Endothelial cell of umbilical vein (primary cell): ENCODE results near the gene CLIC2. TPM values are rescaled to one million over a fixed set of nuclear protein-coding genes. Genes with fewer than 3 reads are reported as not detected.
"Not testable (repeated sequence)": the region's sequence is repeated elsewhere in the genome, so short reads cannot be mapped to it uniquely, and the experiment has no call there.

ENCODE experiments used
- BruUV-seq: library from RNA; stranded (reverse); fragments of 400-500 nt; replicated peaks from 2 replicates; lab custom pipeline; 2021; lab: Mats Ljungman, UMichigan
- CTCF ChIA-PET: fragments of 300-600, 350-600 bp; sonication (Branson Sonifier 250); formaldehyde crosslinking; loops from one replicate; lab custom pipeline; 2021; ENCODE audit warnings: antibody characterized with exemption, inconsistent platforms; lab: Charles Lee
- POLR2A ChIA-PET: fragments of 300-600, 350-600 bp; sonication (Branson Sonifier 250); formaldehyde crosslinking; loops from one replicate; lab custom pipeline; 2021; ENCODE audit warnings: antibody characterized with exemption, inconsistent platforms; lab: Charles Lee
- DNase-seq: peaks from one replicate; pipeline ENCODE4 v3.0.0-alpha.2; 2011; ENCODE audit warnings: low read depth, low spot score
- FAIRE-seq: peaks from 2 replicates; lab custom pipeline; 2011; peaks lifted over from hg19 to GRCh38; lab: Jason Lieb, UNC
- H2AFZ ChIP-seq: 2 replicates; pipeline ENCODE4 v1.6.0; 2012; ENCODE audit warnings: low read depth, low read length, control low read depth, inconsistent platforms
- H3K27ac ChIP-seq: 2 replicates; pipeline ENCODE4 v1.5.1; 2011; ENCODE audit warnings: low read depth, mild to moderate bottlenecking, control low read depth, low read length, moderate library complexity; ENCODE audit not compliant: insufficient read depth
- H3K27me3 ChIP-seq, 2 experiments: 2 replicates each; pipeline versions ENCODE4 v1.6.0 to v1.6.1; 2011; ENCODE audit warnings: low read length in 2 of 2, mixed read lengths in 1 of 2; ENCODE audit not compliant: control insufficient read depth in 2 of 2, insufficient read depth in 2 of 2
- H3K36me3 ChIP-seq, 2 experiments: 2 replicates in 1 of 2; 3 replicates in 1 of 2; pipeline ENCODE4 v1.5.1; 2011; ENCODE audit warnings: low read length in 2 of 2, mild to moderate bottlenecking in 1 of 2, moderate library complexity in 1 of 2; ENCODE audit not compliant: control insufficient read depth in 2 of 2, insufficient read depth in 2 of 2; ENCODE audit errors: extremely low read depth in 1 of 2
- H3K4me1 ChIP-seq: 3 replicates; pipeline ENCODE4 v1.5.1; 2011; ENCODE audit warnings: mild to moderate bottlenecking, low read length; ENCODE audit not compliant: control insufficient read depth, insufficient read depth; ENCODE audit errors: extremely low read depth
- H3K4me2 ChIP-seq: 2 replicates; pipeline ENCODE4 v1.6.1; 2011; ENCODE audit warnings: low read length, control low read depth, mixed read lengths; ENCODE audit not compliant: insufficient read depth
- H3K4me3 ChIP-seq, 3 experiments: fragments of 200-600 bp in 1 of 3; sonication (generic), shearing (Covaris generic) in 1 of 3; replicated peaks in 1 of 3; 2 replicates each; pipeline ENCODE4 v1.5.1; 2011 to 2016; ENCODE audit warnings: control low read depth in 3 of 3, low read length in 3 of 3, mild to moderate bottlenecking in 2 of 3, inconsistent platforms in 1 of 3, low read depth in 1 of 3, moderate library complexity in 1 of 3; ENCODE audit not compliant: insufficient read depth in 1 of 3
- H3K79me2 ChIP-seq: 2 replicates; pipeline ENCODE4 v1.6.0; 2012; ENCODE audit warnings: low read length, inconsistent platforms; ENCODE audit not compliant: control insufficient read depth, insufficient read depth
- H3K9ac ChIP-seq: replicated peaks from 2 replicates; pipeline ENCODE3; 2011; ENCODE audit warnings: low read length, control low read depth; ENCODE audit not compliant: insufficient read depth; ENCODE audit errors: extremely low read depth
- H3K9me1 ChIP-seq: replicated peaks from 3 replicates; pipeline ENCODE4 v1.6.0; 2011; ENCODE audit warnings: mild to moderate bottlenecking, low read length; ENCODE audit not compliant: control insufficient read depth, insufficient read depth; ENCODE audit errors: extremely low read depth
- H3K9me3 ChIP-seq: replicated peaks from 2 replicates; pipeline ENCODE4 v1.5.1; 2012; ENCODE audit warnings: low read length, inconsistent platforms; ENCODE audit not compliant: control insufficient read depth, insufficient read depth
- H4K20me1 ChIP-seq: replicated peaks from 2 replicates; pipeline ENCODE3; 2011; ENCODE audit warnings: mild to moderate bottlenecking, low read length; ENCODE audit not compliant: control insufficient read depth, insufficient read depth; ENCODE audit errors: extremely low read depth
- dilution Hi-C: fragments of 300-500 bp; cut with MboI; formaldehyde crosslinking; loops from one replicate; pipeline ENCODE4 v1.15.0; 2019; ENCODE audit warnings: low sequenced_read_pairs; ENCODE audit not compliant: extremely low pct_ligation_motif_present
- intact Hi-C: fragments of 100-400 bp; cut with micrococcal nuclease; formaldehyde crosslinking; loops from one replicate; pipeline ENCODE4 v1.10.0; 2022
- polyA plus RNA-seq, 4 experiments: library from polyadenylated mRNA; depleted of rRNA in 3 of 4; stranded (reverse) in 3 of 4; unstranded in 1 of 4; fragments of >200 nt; gene quantifications; 2 replicates each; pipeline versions ENCODE4 v1.2.1 to v1.2.3, GENCODE V29; 2011 to 2012; ENCODE audit warnings: missing spikeins in 1 of 4
- total RNA-seq: library from RNA; stranded (reverse); gene quantifications from 2 replicates; pipeline ENCODE4 v1.2.3, GENCODE V29; 2021

The CLIC2 gene
- total and polyA plus RNA-seq, 2 donors (not counting 3 experiments of a cell fraction or from before 2014, with no cell fraction given) = 0.23 to 0.73 TPM

- H3K9me1 ChIP-seq, H3K36me3 ChIP-seq, H3K4me3 ChIP-seq, POLR2A ChIA-PET, H2AFZ ChIP-seq, H3K79me2 ChIP-seq, H3K9me3 ChIP-seq, CTCF ChIA-PET, H4K20me1 ChIP-seq, H3K4me2 ChIP-seq, BruUV-seq, DNase-seq, H3K27ac ChIP-seq, intact Hi-C loops, FAIRE-seq, H3K27me3 ChIP-seq, H3K4me1 ChIP-seq, H3K9ac ChIP-seq, dilution Hi-C loops: not testable (repeated sequence)
Measured at GRCh38 chrX:155349448-155349847, 15.0 kb upstream of the CLIC2 start.

GRCh38 chrX:155345689-155346088 lies 11.3 kb upstream of the CLIC2 start:
- POLR2A ChIA-PET, H4K20me1 ChIP-seq, FAIRE-seq, H3K79me2 ChIP-seq, DNase-seq, dilution Hi-C loops, H3K36me3 ChIP-seq, H3K9ac ChIP-seq, H3K4me3 ChIP-seq, H3K27ac ChIP-seq, intact Hi-C loops, H3K4me2 ChIP-seq, H3K9me3 ChIP-seq, BruUV-seq, CTCF ChIA-PET, H3K27me3 ChIP-seq, H3K4me1 ChIP-seq, H2AFZ ChIP-seq, H3K9me1 ChIP-seq: not testable (repeated sequence)

DNA sequence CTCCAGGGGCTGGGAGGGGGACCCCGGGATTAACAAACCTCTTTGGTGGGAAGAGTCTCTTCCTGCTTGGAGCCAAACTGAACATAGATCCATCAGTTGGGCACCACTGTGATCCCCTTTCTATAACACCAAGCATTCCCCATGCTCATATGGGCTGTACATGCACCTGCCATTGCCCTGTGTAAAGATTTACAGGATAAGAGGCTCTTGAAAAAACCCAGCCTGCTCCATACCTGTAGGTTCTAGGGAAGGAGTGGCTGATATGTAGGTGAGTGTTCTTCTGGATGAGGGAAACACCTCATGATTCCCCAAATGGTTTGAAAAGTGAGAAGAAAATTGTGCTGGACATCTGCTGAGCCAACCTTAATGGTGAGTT lies 911 bp upstream of the CLIC2 start:
- H3K9me3 ChIP-seq, DNase-seq, CTCF ChIA-PET, FAIRE-seq, BruUV-seq, H3K79me2 ChIP-seq, dilution Hi-C loops, H3K27me3 ChIP-seq, H4K20me1 ChIP-seq, H3K9me1 ChIP-seq, H3K36me3 ChIP-seq, H3K9ac ChIP-seq, POLR2A ChIA-PET, H3K4me3 ChIP-seq, H3K27ac ChIP-seq, H3K4me1 ChIP-seq, H2AFZ ChIP-seq, intact Hi-C loops, H3K4me2 ChIP-seq: not testable (repeated sequence)
